GM18909 (cell line): ENCODE results near the gene PPM1D.

Experiments
- ATAC-seq: cut with Tn5 transposase; IDR thresholded peaks from one replicate; pipeline ENCODE4 v1.9.1; 2021; ENCODE audit warnings: mild to moderate bottlenecking; ENCODE audit not compliant: unreplicated experiment, poor library complexity

The PPM1D gene

DNA sequence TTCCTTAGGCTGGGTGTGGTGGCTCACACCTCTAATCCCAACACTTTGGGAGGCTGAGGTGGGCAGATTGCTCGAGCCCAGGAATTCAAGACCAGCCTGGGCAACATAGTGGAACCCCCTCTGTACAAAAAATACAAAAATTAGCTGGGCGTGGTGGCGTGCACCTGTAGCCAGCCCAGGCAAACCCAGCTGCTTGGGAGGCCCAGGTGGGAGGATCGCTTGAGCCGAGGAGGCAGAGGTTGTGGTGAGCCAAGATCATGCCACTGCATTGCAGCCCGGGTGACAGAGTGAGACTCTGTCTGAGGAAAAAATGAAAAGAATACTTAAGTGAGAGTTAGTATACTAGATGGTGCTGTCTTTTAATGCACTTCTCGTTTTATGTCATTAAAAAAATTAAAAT is 15.1 kb downstream of the PPM1D start:
- no peak for ATAC-seq

DNA sequence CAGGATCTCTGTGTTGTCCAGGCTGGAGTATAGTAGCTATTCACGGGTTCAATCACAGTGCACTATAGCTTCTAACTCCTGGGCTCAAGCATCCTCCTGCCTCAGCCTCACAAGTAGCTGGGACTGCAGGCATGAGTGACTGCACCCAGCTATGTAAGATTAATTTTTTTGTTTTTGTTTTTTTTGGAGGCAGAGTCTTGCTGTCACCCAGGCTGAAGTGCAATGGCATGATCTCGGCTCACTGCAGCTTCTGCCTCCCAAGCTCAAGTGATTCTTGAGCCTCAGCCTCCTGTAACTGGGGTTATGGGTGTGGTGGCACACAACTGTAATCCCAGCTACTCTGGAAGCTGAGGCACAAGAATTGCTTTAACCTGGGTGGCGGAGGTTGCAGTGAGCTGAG is 15.8 kb downstream of the PPM1D start:
- no peak for ATAC-seq

DNA sequence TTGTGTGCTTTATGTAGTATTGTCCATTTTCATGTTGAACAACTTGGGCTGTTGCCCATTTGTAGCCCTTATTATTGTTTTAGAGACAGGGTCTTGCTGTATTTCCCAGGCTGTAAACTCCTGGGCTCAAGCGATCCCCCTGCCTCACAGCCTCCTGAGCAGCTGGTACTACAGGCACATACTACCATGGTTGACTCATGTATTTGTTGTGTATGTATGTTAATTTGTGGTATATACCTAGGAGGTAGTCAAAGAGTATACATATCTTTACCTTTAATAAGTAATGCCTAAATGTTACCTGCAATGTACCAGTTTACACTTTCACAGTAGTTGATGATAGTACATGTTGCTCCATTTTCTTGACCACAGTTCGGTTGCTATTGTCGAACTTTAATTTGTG is 18.1 kb downstream of the PPM1D start:
- ATAC-seq, result no peak

DNA sequence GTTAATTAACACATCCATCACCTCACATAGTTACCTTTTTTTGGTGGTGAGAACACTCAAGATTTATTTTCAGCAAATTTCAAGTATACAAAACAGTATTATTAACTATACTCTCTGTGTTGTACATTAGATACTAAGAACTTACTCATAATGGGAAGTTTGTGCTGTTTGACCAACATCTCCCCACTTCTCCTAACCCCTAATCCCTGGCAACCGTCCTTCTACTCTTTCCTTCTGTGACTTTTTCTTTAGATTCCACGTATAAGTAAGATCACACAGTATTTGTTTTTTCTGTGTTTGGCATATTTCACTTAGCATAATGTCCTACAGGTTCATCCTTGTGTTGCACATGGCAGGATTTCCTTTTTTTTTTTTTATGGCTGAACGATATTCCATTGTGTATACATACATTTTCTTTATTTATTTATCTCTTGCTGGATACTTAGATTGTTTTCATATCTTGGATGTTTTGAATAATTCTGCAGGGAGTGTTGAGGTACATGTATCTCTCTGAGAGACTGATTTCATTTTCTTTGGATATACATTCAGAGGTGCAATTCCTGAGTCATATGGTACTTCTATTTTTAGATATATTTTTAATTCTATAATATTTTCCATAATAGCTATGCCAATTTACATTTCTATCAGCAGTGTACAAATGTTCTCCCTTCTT is 19.0 kb downstream of the PPM1D start:
- ATAC-seq, result no peak

DNA sequence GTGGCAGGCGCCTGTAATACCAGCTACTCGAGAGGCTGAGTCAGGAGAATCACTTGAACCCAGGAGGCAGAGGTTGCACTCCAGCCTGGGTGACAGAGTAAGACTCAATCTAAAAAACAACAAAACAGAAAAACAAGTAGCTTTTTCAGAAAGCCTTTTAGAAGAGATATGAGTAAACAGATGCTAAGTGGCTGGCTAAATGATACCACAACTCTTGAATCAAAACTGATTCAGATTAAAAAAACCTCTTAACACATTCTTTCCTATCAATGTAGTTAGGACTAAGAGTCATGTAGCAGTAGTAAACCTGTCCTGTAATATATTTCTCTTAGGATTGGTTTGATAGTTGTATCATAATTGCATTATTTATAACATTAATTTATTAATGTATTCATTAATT is 23.0 kb downstream of the PPM1D start:
- no peak for ATAC-seq

DNA sequence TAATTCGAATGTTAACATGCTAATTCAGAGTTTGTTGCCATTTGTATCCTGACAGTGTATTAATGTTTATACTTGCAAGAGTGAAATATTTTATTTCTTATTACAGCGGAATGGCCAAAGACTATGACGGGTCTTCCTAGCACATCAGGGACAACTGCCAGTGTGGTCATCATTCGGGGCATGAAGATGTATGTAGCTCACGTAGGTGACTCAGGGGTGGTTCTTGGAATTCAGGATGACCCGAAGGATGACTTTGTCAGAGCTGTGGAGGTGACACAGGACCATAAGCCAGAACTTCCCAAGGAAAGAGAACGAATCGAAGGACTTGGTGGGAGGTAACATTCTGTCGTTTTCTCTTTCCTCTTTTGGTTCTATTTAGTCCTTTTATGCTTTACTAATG is 23.4 kb downstream of the PPM1D start:
- no peak for ATAC-seq

DNA sequence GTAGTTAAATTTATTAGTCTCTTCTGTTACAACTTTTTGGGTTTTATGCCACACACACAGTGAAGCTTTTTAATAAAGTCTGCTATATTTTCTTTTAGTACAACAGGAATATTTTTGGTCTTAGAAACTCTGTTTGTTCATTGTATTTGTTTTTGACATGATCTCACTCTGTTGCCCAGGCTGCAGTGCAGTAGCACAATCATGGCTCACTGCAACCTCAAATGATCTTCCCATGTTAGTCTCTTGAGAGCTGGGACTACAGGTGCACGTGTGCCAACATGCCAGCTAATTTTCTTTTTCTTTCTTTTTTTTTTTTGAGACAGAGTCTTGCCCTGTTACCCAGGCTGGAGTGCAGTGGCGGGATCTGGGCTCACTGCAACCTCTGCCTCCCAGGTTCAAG is 27.1 kb downstream of the PPM1D start:
- no peak for ATAC-seq

DNA sequence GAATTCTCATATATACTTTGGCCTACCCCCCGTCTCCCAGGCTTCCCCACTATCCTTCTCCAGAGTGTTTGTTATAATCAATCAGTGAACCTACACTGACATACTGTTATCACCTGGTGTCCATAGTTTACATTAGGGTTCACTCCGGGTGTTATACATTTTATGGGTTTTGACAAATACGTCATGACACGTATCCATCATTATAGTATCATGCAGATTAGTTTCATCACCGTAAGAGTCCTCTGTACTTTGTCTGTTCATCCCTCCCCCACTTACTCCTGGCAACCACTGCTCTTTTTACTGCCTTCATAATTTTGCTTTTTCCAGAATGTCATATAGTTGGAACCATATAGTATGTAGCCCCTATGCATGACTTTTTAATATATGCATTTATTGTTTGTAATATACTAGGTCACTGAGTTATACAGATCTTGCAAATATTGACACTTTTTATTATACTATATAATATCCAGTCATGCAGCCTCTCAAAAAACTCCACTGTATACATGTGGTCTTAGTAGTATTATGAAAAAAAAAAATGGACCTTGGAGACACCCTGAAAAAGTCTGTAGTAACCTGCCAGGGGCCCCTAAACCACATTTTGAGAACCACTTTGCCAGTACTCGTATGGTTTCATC is 28.4 kb downstream of the PPM1D start:
- ATAC-seq, result no peak

DNA sequence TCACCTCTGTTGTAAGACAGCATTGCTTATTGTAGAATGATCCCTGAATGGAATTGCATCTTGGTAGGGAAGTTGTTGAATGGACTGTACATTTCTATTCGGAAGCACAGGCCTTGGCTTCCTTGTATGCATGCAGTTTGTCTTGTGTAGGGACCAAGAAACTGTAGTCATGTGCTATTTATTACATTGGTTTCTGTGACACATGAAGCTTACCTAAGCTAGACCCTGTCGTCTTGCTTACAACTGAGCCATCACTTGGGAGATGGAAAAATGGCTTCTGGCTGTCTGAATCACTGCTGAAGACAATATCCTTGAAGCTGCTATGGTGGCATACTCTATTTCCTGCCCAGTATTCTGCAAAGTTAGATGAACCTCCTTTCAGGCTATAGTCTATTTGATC is 29.1 kb downstream of the PPM1D start:
- ATAC-seq, result no peak

DNA sequence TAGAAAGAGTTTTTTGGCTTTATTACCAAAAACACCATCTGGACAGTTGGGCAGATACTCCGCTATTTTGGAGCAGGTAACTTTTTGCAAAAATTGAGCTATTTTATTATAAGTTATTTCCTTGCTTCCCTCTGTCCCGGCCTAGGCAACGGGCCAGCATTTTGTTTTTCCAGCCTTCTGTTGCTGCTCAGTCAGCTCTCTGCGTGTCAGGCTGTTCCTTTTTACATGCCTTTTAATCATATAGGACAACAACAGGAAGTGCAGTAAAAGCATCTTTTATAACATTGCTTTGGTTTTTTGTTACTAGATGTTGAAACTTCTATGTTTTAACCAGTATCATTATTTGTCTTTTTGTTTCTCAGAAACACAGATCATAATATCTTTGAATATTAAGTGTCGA is 30.4 kb downstream of the PPM1D start:
- no peak for ATAC-seq

DNA sequence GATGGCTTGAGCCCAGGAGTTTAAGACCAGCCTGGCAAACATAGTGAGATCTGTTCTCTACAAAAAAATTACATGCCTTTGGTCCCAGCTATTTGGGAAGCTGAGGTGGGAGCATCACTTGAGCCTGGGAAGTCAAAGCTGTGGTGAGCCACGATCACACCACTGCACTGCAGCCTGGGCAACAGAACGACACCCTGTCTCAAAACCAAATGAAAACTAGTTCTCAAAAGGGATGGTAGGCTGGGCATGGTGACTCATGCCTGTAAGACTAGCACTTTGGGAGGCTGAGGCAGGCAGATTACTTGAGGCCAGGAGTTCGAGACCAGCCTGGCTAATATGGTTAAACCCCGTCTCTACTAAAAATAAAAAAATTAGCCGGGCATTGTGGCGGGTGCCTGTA is 31.1 kb downstream of the PPM1D start:
- ATAC-seq, result no peak

DNA sequence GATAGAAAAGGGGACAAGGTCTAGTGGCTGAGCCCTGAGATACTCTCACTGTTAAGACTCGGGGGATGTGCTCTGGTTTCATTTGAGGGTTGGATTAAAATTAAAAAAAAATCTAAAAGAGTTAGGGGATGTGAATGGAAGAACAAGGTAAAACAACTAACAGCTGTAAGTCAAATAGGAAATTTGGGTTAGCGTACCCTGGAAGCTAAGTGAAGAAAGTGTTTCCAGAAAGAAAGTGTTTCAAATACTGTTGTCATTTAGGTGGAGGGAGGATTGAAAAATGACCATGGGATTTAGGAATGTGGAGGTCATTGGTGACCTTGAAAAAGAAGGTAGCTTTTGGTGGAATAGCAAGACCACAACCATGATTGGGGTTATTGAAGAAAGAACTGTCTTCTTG is 37.7 kb downstream of the PPM1D start:
- no peak for ATAC-seq

DNA sequence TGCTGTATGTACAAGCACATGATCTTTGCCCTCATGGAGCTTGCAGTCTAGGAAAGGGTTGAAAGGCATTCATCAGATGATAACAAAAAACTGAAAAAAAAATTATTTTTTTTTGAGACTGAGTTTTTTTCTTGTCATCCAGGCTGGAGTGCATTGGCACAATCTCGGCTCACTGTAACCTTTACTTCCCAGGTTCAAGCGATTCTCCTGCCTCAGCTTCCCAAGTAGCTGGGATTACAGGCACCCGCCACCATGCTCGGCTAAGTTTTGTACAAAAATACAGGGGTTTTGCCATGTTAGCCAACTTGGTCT is 39.0 kb downstream of the PPM1D start:
- no peak for ATAC-seq

DNA sequence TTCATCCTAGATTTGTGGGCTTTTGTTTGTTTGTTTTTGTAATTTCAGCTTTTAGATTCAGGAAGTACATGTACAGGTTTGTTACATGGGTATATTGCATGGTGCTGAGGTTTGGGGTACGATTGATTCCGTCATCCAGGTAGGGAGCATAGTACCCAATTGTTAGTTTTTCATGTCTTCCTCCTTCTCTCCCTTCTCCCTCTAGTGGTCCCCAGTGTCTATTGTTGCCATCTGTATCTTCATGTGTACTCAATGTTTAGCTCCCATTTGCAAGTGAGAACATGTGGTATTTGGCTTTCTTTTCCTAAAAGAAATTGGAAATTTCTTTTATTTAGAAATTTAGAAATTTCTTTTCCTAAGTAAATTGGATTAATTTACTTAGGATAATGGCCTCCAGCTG is 40.5 kb downstream of the PPM1D start:
- ATAC-seq, result no peak

DNA sequence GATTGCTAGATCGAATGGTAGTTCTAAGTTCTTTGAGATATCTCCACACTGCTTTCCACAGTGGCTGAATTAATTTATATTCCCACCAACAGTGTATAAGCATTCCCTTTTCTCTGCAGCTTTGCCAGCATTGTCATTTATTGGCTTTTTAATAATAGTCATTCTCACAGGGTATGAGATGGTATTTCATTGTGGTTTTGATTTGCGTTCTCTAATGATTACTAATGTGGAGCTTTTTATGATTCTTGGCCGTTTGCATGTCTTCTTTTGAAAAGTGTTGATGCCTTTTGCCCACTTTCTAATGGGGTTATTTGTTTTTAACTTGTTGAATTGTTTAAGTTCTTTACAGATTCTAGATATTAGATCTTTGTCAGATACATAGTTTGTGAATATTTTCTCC is 41.1 kb downstream of the PPM1D start:
- no peak for ATAC-seq

DNA sequence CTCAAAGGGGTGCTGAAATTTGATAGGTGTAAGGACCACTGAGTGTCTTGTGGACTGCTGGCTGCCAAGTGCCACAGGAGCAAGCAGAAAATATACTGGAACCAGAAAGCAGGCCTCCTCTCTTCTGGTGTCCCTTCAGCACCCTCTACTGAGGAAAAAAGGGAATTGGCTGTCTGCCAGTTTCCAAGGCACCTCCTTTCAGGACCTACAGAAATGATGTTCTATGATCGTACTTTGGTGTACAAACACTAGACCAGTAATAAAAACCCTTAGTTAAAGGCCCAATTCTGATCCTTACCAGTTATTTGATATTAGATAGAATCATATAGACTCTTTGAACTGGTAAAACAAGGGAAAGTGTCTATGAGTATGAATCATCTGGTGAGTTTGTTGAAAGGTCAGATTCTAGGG is 41.8 kb downstream of the PPM1D start:
- no peak for ATAC-seq

DNA sequence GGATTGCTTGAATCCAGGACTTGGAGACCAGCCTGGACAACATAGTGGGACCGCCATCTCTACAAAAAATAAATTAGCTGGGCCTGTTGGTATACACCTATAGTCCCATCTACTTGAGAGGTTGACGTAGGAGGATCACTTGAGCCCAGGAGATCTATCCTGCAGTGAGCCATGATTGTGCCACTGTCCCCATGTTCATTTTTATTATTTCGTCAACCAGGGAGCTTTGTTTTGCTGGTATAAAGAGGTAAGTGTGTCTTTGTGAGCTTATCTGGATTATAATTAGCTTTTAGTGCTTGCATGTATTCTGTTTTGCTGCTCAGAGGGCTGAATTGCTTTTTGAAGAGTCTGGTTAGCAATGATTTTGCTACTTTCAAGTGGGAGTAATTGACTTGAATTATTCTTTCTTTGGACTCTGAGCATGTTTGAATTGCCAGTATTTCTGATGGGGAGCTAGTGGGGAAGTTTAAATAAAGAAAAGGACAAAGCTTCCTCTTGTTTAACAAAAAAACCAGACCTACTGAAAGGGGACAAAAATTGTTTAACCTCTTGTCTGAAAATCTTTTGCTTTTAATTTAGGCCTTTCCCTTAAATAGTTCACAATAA is 46.0 kb downstream of the PPM1D start:
- no peak for ATAC-seq

DNA sequence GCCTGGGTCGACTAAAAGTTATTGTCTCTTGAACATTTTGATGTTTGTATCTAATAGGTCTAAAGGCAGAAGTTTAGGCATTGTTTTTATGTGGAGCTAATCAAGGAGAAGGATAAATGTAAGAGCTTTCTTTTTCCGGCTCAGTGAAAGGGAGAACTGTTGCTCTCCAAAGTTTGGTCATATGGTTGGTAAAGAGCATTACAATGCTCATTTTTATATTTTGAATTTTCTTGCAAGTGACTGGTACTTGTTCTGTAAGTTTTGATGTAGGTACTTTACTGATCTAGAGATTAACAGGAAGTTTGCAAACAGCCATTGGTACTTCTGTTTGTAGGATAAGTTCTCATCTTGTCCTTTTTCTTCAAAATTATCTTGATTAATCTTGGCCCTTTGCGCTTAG is 46.7 kb downstream of the PPM1D start:
- no peak for ATAC-seq

DNA sequence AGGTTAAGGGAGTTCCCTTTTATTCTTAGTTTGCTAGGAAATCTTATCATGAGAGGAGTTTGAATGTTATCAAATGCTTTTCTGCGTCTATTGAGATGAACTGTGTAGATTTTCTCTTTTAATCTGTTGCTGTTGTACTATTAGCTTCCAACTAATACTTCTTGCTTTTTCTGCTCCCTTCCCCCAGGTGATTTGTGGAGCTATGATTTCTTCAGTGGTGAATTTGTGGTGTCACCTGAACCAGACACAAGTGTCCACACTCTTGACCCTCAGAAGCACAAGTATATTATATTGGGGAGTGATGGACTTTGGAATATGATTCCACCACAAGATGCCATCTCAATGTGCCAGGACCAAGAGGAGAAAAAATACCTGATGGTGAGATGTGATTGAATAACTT is 47.7 kb downstream of the PPM1D start:
- no peak for ATAC-seq

DNA sequence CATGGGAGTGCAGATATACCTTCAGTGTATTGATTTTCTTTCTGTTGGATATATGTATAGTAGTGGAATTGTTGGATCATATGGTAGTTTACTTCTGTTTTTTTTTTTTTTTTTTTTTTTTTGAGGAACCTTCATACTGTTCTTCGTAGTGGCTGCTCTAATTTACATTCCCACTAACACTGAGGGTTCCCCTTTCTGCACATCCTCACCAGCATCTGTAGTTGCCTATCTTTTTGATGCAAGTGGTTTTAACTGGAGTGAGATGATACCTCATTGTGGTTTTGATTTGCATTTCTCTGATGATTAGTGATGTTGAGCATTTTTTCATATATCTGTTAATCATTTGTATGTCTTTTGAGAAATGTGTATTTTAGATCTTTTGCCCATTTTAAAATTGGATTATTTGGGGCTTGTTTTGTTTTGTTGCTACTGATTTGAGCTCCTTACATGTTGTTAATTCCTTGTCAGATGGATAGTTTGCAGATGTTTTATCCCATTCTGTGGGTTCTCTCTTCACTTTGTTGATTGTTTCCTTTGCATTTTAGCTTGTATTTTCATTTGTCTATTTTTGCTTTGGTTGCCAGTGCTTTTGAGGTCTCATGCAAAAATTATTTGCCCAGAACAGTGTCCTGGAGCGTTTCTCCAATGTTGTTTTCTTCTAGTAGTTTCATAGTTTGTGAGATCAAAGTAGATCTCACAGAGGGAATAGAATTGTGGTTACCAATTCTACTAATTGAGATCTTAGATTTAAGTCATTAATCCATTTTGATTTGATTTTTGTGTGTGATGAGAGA is 52.7 kb downstream of the PPM1D start:
- peak; percentile 89 for ATAC-seq

DNA sequence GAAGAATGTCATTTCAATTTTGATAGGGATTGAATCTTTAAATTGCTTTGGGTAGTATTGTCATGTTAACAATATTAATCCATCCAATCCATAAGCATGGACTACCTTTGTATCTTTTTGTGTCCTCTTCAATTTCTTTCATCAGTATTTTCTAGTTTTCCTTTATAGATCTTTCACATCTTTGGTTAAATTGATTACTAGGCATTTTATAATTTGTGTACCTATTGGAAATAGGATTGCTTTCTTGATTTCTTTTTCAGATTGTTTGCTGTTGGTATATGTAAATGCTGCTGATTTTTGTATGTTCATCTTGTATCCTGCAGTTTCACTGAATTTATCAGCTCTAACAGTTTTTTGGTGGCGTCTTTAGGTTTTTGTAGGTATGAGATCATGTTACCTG is 53.6 kb downstream of the PPM1D start:
- ATAC-seq, result no peak
